ENCODE data around the gene TNFAIP8. TPM values are rescaled to one million over a fixed set of nuclear protein-coding genes. Genes with fewer than 3 reads are reported as not detected.

TNFAIP8 gene
- total and polyA plus RNA-seq, 2 donors (not counting 1 experiment from before 2014, with no cell fraction given), result 67.3 to 109 TPM

DNA sequence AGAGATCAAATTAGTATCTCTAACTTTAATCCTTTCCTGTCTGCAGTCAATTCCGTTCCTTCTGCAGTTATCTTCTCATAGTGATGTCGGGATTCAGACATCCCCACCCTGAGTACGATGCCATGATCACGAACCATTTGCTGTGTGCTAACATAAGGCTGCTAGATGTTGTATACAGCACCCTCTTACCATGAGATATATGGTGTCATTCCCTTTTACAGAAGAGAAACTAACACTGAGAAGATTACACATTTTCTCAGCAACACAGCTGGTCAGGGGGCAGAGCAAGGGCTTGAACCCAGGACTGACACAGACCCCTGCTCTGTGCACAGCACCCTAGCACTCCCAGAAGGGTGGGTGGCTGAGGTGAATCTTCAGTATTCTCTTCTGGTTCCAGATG is 49.6 kb downstream of the TNFAIP8 start:
- Histone ChIP-seq H3K36me3 (replicated peaks in 1 of 2; ENCODE audit: control extremely low read depth in 1 of 2, control insufficient read depth in 1 of 2, extremely low read depth in 1 of 2, insufficient read depth in 2 of 2, low read length in 1 of 2) (no peaks in the 10 kb centered on the region), H3K27me3 (replicated peaks in 1 of 4; ENCODE audit: control extremely low read depth in 1 of 4, control insufficient read depth in 3 of 4, insufficient read depth in 4 of 4, low read length in 3 of 4) (no peaks in the 10 kb centered on the region), H3K4me2 (replicated peaks; ENCODE audit: low read depth, low read length, poor library complexity, severe bottlenecking) (peak overlapping the region; percentile 38), H2AFZ (ENCODE audit: insufficient read depth, low read depth, low read length, poor library complexity, severe bottlenecking) (peak overlapping the region; percentile 3), H3K9me3 (ENCODE audit: control extremely low read depth in 1 of 3, control insufficient read depth in 2 of 3, insufficient read depth in 1 of 3, low read length in 2 of 3) (no peaks in the 10 kb centered on the region), H3K4me1 (ENCODE audit: control insufficient read depth in 2 of 2, insufficient read depth in 2 of 2, low read length in 2 of 2) (peaks cover 36 to 46% of the 10 kb centered on the region in 2 donors), H3K27ac (ENCODE audit: low read length in 2 of 2) (peak overlapping the region; percentile 68 to 73), H4K20me1 (ENCODE audit: control insufficient read depth, insufficient read depth, low read length, poor library complexity, severe bottlenecking) (no peaks in the 10 kb centered on the region), H3K79me2 (ENCODE audit: control insufficient read depth, insufficient read depth, low read length) (peaks cover 53% of the 10 kb centered on the region), H3K9ac (ENCODE audit: low read length) (peak overlapping the region; percentile 4), H3K4me3 (ENCODE audit: control extremely low read depth in 1 of 5, extremely low read depth in 1 of 5, insufficient read depth in 1 of 5, low read depth in 2 of 5, low read length in 4 of 5) (peak overlapping the region in 1 of 5 experiments; percentile 4)
- TF ChIP-seq EZH2 (IDR thresholded peaks at IDR 0.05; ENCODE audit: borderline replicate concordance, insufficient read depth, low read depth, low read length, poor library complexity, severe bottlenecking), result no peak
- ATAC-seq (ENCODE audit: low read depth) (peak; percentile 28), DNase-seq (no peak)
- H3K4me3 Mint-ChIP-seq, result peak overlapping the region; percentile 69
- 100% methylated on average over 1 of the region's 4 CpGs for WGBS (ENCODE audit: insufficient coverage)
- H3K27me3 Mint-ChIP-seq, result no peaks in the 10 kb centered on the region
- CTCF ChIA-PET, result interaction anchor here (0.9 to 11.0 kb wide), 4 partner anchors 8 to 91 kb away, joined by 3 to 195 read pairs (median 4); no protein-coding TSS in a partner anchor
- POLR2A ChIA-PET, result no interaction called here
- peaks cover 75% of the 10 kb centered on the region for H3K4me1 Mint-ChIP-seq
- H3K9me3 Mint-ChIP-seq (ENCODE audit: insufficient read depth), result no peaks in the 10 kb centered on the region
- intact Hi-C loops (cut with micrococcal nuclease), result loop anchor here (2.0 kb wide), 2 partner anchors 17 to 49 kb away; partner anchors contain the start of gene TNFAIP8
- H3K27ac Mint-ChIP-seq, result peak overlapping the region; percentile 91

DNA sequence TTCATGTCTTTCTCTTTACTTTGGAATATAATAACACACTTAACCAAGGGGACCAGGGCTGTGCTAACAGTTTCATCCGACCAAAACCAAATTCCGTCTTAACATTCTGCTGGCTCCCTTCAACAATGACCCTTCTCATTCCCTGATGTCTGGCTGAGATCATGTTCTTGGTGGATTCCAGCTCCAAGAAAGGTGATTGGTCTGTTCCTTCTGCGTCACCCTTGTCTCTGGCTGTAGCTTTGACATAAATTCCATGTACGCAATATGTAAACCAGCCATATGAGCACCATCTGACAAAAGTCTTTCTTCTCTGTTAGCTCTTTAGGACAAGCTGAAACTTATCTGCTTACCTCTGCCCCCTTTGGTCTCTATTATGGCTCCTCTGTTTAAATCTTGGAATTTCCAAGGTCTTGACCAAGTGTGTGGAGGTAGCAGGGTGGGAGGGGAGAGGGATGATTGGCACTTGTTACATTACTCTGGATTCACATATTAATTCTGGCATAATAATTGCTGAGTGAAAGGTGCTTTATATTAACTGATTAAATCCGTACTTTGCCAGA is 50.8 kb downstream of the TNFAIP8 start:
- ChIA-PET CTCF (interaction anchor here (1.1 to 11.0 kb wide), 2 partner anchors 92 to 419 kb away, joined by 3 to 195 read pairs; partner anchors contain the start of gene DTWD2), POLR2A (interaction anchor here (0.7 kb wide), 1 partner anchor 137 kb away, joined by 3 read pairs; no protein-coding TSS in a partner anchor)
- WGBS (ENCODE audit: insufficient coverage), result 98% methylated on average over 4 of the region's 5 CpGs
- no peak for DNase-seq
- Histone ChIP-seq H3K79me2 (ENCODE audit: control insufficient read depth, insufficient read depth, low read length) (peaks cover 65% of the 10 kb centered on the region), H3K9me3 (ENCODE audit: control extremely low read depth in 1 of 3, control insufficient read depth in 2 of 3, insufficient read depth in 1 of 3, low read length in 2 of 3) (no peaks in the 10 kb centered on the region), H3K36me3 (replicated peaks in 1 of 2; ENCODE audit: control extremely low read depth in 1 of 2, control insufficient read depth in 1 of 2, extremely low read depth in 1 of 2, insufficient read depth in 2 of 2, low read length in 1 of 2) (no peaks in the 10 kb centered on the region), H3K4me2 (replicated peaks; ENCODE audit: low read depth, low read length, poor library complexity, severe bottlenecking) (no peak overlapping the region), H3K9ac (ENCODE audit: low read length) (no peak overlapping the region), H4K20me1 (ENCODE audit: control insufficient read depth, insufficient read depth, low read length, poor library complexity, severe bottlenecking) (no peaks in the 10 kb centered on the region), H3K27ac (ENCODE audit: low read length in 2 of 2) (peak overlapping the region in 1 of 2 donors; percentile 73), H3K4me1 (ENCODE audit: control insufficient read depth in 2 of 2, insufficient read depth in 2 of 2, low read length in 2 of 2) (peaks cover 48 to 58% of the 10 kb centered on the region in 2 donors), H3K4me3 (ENCODE audit: control extremely low read depth in 1 of 5, extremely low read depth in 1 of 5, insufficient read depth in 1 of 5, low read depth in 2 of 5, low read length in 4 of 5) (no peak overlapping the region), H3K27me3 (replicated peaks in 1 of 4; ENCODE audit: control extremely low read depth in 1 of 4, control insufficient read depth in 3 of 4, insufficient read depth in 4 of 4, low read length in 3 of 4) (no peaks in the 10 kb centered on the region), H2AFZ (ENCODE audit: insufficient read depth, low read depth, low read length, poor library complexity, severe bottlenecking) (no peak overlapping the region)
- Mint-ChIP-seq H3K4me3 (no peak overlapping the region), H3K27ac (peak overlapping the region; percentile 91), H3K9me3 (ENCODE audit: insufficient read depth) (no peaks in the 10 kb centered on the region), H3K27me3 (no peaks in the 10 kb centered on the region), H3K4me1 (peaks cover 81% of the 10 kb centered on the region)
- TF ChIP-seq EZH2 (IDR thresholded peaks at IDR 0.05; ENCODE audit: borderline replicate concordance, insufficient read depth, low read depth, low read length, poor library complexity, severe bottlenecking), result no peak
- TF ChIP-seq, protein P1, sequence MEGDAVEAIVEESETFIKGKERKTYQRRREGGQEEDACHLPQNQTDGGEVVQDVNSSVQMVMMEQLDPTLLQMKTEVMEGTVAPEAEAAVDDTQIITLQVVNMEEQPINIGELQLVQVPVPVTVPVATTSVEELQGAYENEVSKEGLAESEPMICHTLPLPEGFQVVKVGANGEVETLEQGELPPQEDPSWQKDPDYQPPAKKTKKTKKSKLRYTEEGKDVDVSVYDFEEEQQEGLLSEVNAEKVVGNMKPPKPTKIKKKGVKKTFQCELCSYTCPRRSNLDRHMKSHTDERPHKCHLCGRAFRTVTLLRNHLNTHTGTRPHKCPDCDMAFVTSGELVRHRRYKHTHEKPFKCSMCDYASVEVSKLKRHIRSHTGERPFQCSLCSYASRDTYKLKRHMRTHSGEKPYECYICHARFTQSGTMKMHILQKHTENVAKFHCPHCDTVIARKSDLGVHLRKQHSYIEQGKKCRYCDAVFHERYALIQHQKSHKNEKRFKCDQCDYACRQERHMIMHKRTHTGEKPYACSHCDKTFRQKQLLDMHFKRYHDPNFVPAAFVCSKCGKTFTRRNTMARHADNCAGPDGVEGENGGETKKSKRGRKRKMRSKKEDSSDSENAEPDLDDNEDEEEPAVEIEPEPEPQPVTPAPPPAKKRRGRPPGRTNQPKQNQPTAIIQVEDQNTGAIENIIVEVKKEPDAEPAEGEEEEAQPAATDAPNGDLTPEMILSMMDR (IDR thresholded peaks at IDR 0.05), result no peak
- ATAC-seq (ENCODE audit: low read depth), result no peak
- intact Hi-C loops (cut with micrococcal nuclease), result no loop called here
